HG03139 (cell line): Measurements from ENCODE around the gene CCBE1.
"Not testable (repeated sequence)": the region's sequence is repeated elsewhere in the genome, so short reads cannot be mapped to it uniquely, and the experiment has no call there.

Experiments used
- ATAC-seq: cut with Tn5 transposase; IDR thresholded peaks from one replicate; pipeline ENCODE4 v1.9.1; 2021; ENCODE audit not compliant: unreplicated experiment

The CCBE1 gene

DNA sequence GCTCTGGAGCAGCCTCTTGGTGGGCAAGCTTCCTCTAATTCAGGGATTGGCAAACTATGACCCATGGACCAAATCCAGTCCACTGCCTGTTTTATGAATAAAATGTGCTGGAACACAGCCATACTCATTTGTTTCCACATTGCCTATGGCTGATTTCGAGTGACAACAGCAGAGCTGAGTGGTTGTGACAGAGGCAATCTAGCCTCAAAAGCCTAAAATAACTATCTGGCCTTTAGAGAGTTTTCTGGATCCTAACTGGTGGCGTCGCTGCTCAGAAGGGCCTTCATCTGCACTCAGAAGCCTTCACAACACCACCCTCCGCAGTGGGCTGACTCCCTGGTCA is 147.1 kb downstream of the CCBE1 start:
- no peak for ATAC-seq

DNA sequence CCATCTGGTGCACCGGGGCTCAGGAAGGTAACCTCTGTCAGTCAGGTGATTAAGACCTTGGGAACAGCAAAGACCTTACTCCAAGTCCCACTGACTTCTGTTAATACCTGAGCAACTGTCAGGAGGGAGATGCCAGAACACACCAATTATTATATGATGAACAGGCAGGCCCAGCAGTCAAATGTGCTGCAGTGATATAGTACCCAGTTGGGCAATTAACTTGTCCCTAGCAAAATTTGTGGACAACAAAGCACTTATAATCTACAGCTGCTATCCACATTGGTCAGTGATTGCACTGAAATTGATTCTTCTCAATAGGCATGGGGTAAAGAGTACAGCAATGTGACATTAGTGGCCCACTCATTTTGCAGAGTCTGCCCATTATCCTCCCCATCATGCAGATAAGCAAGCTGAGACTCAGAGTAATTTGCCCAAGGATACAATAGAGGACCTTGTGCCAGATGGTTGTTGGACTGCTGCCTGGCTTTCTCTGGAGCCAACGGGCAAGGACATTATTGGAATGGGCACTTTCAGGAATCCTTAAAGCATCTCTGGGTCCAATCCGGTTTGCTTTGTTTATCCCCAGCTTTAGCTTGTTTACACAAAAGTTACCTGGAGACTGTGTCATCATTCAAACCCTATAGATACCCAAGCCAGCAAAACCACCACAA is 147.6 kb downstream of the CCBE1 start:
- no peak for ATAC-seq

DNA sequence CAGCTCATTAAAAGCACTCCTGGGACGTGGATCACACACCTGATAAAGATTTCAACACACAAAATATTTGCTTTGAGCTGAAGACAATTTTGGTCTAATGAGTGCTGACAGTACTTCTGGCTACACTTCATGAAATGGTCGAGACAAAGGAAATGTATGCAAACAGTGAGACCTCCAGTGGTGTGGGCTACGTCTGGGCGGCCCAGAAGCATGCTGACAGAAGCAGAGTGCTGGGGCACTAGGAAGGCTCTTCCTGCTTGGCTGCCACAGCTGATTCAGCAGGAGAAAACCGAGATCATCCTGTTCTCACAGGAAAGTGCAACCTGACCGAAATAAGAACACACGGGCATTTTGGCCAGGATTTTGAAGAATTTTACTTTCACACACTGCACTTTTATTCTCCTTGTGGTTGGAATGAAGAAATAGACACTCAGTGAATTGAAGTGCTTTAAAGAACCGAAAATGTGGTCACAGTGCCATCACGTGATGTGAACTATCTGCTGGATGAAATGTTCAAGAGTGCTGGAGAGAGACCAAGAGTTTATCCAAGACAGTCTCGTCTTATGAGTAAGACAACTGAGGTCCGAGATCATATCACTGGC is 149.5 kb downstream of the CCBE1 start:
- no peak for ATAC-seq

DNA sequence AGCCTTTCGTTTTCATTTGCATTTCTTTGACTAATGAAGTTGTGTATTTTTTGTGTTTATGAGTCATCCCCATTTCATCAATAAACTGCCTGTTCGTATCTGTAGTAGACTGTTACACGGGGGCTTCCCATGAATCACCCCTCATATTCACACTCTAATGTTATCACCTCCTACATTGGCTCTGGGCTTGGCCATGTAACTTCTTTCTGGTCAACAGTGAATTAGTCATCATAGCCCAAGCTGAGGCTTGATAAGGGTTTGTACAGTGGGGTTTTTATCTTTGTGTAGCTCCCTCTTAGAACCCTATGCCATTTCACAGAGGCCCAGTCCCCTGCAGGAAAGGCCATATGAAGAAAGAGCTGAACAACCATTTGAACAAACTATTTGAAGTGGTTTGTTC is 151.0 kb downstream of the CCBE1 start:
- ATAC-seq: no peak

DNA sequence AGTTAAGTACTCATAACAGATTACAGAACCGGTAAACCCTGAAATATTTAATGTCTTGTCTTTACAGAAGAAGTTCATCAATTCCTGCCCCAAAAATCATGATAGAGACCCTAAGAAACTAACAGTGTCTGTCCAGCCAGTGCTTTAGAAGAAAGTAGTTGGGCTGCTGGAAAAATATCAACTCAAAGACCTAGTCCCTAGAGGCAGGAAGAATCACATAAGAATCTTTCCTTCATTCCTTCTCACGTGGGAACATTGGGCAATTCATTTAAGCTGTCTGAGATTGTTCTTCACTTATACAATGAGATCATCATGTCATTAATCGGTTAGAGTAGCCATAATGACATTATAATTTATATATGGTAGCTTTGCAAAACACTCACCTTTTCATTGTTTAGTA is 156.4 kb downstream of the CCBE1 start:
- no peak for ATAC-seq

DNA sequence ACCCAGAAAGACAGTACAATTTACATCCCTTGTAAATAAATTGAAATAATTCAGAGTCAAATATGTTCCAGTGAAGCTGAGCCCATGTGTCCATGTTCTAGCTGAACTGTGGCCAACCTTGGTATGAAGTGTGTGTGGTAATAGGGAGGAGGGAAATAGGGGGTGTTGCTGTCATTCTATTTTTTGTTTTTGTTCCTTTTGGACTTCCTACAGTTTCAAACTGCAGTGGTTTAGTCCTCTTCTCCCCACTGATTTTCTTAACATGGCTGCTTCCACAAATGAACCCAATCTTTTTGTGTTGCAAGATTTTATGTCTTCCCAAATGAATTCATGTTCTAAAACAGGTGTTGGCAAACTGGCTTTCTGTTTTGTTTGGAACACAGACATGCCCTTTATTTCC is 156.9 kb downstream of the CCBE1 start:
- no peak for ATAC-seq

DNA sequence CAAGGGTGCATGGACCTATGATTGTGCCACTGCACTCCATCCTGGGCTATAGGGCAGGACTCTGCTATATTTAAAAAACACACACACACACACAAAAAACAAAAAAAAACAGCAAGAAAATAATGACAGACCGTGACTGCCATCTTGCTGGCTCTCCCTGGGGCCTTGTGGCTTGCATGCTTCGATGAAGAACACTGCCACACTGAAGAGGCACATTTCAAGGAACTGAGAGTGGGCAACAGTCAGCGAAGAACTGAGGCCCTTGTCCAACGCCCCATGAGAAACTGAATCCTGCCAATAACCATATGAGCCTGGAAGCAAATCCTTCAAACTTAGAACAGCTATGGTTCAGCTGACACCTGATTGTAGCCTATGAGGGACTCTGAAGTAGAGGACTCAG is 158.1 kb downstream of the CCBE1 start:
- no peak for ATAC-seq

DNA sequence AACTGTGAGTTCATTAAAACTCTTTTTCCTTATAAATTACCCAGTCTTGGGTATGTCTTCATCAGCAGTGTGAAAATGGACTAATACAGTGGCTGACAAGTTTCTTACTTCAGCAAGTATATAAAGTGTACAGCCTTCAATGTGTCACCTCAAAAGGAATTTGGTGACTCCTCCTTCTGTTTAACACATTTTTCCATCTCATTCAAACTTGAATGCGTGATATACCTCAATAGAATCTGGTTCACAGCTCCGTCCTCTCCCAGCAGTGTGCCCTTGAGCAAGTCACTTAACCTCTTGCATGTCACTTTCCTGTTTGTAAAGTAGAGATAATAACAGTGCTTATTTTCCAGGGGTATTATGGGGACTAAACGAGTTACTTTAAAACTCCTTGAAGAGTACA is 159.6 kb downstream of the CCBE1 start:
- no peak for ATAC-seq

DNA sequence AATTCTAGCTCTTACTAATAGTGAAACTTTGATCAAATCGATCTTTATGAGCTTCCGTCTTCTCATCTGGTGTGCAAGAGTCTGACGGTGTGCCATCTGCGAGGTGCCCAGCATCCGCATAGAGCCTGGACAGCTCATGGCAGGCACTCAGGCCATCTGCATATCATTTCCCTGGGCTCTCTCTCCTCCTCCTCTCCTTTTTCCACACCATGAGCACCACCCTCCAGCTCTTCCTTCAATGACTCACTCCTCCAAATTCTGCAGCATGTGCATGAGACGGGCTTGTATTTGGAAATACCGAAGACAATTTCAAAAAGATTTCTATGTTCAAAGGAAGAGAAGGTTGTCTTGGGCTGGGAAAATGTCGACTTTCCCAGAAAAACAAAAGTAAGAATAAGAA is 161.1 kb downstream of the CCBE1 start:
- ATAC-seq: no peak

DNA sequence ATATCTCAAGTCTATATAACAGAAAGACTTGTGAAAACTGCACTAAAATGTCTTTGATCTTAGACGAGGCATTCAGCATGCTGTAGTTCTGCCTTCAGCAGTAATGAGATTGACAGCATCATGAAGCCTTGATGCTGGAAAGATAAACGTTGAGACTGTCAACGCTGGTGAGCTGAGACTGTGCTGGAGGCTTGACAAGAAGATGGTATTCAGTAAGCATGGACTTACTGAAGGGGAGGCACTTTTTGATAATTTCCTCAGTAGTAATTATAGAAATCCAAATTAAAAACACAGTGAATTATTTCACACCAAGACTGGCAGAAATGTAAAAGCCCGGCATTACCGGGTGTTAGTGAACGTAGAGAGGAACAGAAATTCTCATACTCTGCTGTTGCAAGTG is 162.2 kb downstream of the CCBE1 start:
- ATAC-seq: no peak

DNA sequence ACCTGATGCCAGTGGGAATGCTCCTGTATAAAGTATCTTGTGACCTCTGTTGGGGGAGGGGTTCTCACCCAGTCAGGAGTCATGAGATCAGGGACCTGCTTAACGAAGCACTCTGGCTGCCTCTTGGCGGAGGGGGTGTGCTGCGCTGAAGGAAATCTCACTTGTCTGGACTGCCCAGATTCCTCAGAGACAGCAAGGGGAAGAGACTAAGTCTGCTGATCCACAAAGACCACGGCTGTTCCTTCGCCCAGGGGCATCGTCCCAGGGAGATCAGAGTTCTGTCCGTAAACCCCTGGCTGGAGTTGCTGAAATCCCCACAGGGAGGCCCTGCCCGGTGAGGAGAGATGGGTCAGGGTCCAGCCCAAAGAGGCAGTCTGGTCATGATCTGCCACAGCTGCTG is 168.4 kb downstream of the CCBE1 start:
- ATAC-seq: no peak

DNA sequence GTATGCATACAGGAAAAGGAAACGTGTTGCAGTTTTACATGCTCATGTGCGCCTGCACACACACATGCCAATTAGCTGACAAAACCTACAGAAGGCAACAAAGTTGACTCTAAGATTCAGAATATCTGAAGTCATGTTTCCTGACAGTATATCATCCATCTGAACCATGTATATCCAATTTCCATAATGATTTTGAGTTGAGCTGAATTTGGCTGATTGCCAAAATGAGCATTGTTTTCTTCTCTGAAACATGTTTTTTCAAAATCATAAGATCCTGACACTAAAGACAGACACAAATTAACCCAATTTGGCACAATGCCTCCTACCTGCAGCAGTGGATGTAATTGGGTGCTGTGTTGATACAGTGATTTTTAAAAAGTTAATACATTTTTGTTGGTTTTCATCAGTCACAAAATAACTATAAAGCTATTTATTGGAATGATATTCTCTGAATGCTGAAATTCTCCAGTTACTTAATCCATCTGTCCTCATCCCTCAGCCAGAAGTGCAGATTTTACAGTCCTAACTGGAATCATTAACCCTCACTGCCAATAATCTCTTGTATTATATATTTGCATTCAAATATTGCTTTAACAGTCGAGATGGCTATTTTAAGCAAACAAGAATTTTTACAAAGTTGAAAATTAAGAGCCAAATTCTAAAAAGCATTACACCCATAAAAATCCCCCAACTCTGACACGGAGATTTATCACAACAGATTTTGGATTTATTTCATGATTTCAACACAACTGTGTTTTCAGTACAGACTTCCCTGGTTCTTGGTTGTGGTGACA is 176.5 kb downstream of the CCBE1 start:
- ATAC-seq: no peak

DNA sequence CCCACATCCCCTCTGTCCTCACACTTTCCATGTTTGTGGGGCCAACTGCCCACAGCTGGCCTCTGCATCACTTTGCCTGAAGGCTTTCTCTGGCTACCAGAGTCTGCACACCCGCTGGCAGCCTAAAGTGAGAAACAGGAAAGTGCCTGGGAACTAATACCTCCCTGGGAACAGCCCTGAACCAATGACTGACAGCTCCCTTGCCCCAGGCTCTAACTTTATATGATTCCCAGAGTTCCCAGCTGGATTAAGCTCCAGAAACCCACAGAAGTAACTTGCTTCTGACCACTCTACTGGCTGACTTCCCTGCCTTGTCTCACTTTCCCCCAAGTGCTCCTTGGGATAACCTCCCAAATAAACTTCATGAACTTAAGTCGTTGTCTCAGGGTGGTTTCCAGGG is 178.5 kb downstream of the CCBE1 start:
- ATAC-seq: no peak

DNA sequence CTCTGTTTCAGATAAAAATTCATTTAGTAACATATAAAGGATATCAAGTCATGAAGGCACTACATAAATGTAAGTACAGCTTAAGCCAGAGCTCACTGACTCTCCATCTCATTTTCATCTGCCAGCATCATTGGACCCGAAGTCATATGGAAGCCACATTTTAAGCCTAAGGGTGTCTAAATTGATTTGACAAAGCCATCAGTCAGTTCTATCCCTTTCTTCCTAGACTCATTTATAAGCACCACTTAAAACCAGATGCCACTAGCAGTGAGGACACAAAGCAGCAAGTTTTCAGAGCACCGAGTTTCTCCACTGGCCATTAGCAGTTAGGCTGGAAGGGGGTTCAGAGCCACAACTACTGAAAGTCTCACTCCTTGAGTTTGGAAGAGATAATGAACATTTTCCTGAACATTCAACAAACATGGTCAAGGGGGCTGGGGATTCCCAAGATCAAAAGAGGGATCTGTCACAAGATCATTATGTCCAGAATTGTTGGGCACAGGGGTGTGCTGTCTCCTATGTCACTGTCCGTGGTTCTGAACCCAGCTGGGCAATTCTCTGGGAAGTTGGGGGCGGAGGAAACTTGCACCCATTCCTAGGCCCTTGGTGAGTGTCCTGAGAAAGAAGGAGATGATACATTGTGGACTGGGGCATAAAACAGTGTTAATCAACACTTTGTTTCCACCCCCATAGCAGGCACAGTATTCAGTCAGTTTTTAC is 179.6 kb downstream of the CCBE1 start:
- ATAC-seq: no peak

DNA sequence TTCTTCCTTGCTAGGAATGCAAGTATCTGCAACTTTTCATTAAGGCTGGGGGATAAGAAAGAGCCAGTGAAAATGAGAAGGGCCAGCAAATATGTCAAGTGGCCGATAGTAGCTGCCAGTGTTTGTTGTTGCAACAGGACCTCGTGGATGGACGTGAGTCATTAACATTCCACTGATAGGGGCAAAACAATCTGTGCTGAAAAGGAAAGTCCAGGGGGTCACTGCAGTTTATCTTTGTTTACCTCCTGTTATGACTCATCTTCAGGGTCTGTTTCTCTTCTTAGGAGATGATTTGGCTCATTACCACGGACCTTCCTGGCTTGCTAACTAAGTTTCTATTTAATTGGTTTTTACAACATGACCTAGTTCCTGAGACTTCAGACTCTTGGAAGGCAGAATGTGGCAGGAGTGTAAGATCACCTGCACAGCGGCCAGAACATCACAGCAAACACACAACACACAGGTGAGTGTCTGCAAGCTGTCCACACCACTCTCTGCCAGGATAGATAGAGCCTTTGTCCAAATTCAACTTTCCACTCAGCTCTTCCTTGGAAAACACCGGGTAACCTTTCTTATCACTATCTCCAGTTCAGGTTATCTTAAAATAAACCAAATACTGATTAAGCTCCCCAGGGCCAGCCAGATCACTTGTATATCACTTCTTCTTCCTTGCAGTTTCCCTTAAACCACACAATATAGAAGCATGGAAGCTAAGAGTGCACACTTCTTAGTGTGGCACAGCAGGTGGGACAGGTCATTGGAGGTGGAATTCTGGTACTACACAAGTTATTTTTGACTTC is 180.7 kb downstream of the CCBE1 start:
- no peak for ATAC-seq

DNA sequence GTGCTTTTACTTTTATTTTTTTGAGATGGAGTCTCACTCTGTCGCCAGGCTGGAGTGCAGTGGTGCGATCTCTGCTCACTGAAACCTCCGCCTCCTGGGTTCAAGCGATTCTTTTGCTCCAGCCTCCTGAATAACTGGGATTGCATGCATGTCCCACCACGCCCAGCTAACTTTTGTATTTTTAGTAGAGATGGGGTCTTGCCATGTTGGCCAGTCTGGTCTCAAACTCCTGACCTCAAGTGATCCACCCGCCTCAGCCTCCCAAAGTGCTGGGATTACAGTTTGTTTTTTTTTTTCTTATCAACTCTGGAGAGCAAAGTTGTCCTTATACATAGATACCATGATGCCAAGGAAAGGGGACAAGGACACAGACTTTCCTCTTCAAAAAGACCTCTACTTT is 181.3 kb downstream of the CCBE1 start:
- not testable (repeated sequence) for ATAC-seq

DNA sequence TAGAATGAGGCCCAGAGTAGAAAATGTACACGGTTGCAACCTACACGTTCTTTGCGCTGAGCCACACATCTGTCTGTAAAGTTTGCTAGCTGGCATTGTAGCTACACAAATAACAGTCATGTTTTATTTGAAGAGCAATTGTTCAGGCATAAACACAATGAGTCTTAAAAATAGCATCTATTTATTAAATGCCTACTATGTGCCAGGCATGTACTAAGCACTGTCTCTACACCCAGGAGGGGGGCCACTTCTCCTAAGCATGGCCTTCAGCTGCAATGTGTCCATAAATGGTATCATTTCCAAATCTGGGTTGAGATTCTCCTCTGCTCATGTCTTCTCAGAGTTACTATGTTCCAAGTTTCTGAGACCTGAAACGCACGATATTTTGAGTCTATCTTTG is 182.1 kb downstream of the CCBE1 start:
- no peak for ATAC-seq

DNA sequence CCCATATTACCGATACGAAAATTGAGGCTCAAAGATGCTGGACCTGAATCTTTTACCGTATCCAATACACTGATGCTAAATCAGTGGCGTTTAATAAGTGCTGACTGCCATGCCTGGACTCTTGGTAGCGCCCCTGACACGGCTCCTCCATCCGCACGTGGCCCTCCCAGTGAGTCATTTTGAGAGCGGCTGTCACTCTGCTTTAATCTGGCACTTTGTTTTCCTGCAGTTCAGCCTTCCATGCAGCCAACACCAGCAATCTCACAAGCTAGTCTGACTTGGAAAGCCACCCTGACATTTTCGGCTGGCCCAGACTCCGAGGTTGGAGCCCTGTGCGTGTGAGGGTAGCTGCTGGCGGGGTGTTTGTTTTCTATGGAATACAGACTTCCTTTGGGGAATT is 183.0 kb downstream of the CCBE1 start:
- ATAC-seq: no peak

DNA sequence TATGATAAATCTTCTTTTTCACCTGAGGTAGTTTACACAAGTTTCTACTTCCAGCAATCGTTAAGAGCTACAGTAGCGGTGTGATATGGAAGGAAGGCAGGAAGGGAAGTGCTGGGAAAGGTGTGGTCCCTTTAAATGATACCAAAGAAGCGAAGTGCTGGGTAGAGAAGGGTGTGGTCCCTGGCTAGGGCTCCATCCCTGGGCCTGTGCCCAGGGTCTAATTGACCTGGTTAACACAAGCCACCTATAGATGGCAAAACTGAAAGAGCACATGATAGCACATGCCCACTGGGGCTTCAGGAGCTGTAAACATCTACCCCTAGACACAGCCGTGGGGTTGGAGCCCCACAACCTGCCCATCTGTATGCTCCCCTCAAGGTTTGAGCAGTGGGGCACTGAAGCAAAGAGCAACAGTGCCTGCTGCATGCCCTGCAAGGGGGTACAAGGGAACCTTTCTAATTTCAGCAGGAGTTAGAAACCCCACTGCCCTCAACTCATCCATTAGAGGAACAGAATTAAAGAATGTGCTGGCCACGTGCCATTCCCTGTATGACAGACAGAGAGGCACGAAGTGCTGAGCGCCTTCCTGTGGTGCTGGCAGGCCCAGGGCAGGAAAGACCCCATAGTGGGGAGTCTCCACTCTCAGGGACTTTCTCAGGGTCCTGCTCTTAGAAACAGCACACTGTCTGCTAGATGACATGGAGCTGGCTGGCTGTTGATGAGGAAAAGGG is 185.0 kb downstream of the CCBE1 start:
- no peak for ATAC-seq
